Osteocyte (in vitro differentiated cells): ENCODE measurements around the gene AP5Z1. TPM values are rescaled to one million over a fixed set of nuclear protein-coding genes. Genes with fewer than 3 reads are reported as not detected.
A peak's percentile ranks its signal among the peaks of the same experiment; 100 is the strongest.

Experiments used
- DNase-seq: peaks from one replicate; pipeline ENCODE4 v3.0.0; 2021; ENCODE audit warnings: mixed read lengths; ENCODE audit not compliant: unreplicated experiment; ENCODE audit errors: extremely low spot score
- H3K27ac Mint-ChIP-seq: one replicate; pipeline ENCODE4 v1.8.0; 2021; ENCODE audit warnings: mild to moderate bottlenecking, mixed read lengths; ENCODE audit not compliant: unreplicated experiment
- H3K27me3 Mint-ChIP-seq: one replicate; pipeline ENCODE4 v1.8.0; 2021; ENCODE audit warnings: mixed read lengths; ENCODE audit not compliant: unreplicated experiment
- H3K36me3 Mint-ChIP-seq: one replicate; pipeline ENCODE4 v1.8.0; 2021; ENCODE audit warnings: mixed read lengths; ENCODE audit not compliant: unreplicated experiment
- H3K4me1 Mint-ChIP-seq: one replicate; pipeline ENCODE4 v1.8.0; 2021; ENCODE audit warnings: mixed read lengths; ENCODE audit not compliant: unreplicated experiment
- H3K4me3 Mint-ChIP-seq: one replicate; pipeline ENCODE4 v1.8.0; 2021; ENCODE audit warnings: mild to moderate bottlenecking, moderate library complexity, mixed read lengths; ENCODE audit not compliant: unreplicated experiment
- H3K9me3 Mint-ChIP-seq: one replicate; pipeline ENCODE4 v1.8.0; 2021; ENCODE audit warnings: mixed read lengths; ENCODE audit not compliant: unreplicated experiment
- CTCF ChIP-seq: fragments of 200-600 bp; sonication (generic); IDR thresholded peaks from 2 replicates; pipeline ENCODE4 v1.5.0; 2021; ENCODE audit warnings: antibody characterized with exemption, mild to moderate bottlenecking, moderate library complexity
- total RNA-seq: library from RNA; stranded (reverse); gene quantifications from 2 replicates; pipeline ENCODE4 v1.2.1, GENCODE V29; 2021

AP5Z1 gene
- total RNA-seq, 1 donor from 2014 or later, result 50.2 TPM

- Mint-ChIP-seq H3K36me3 (peaks cover 11% of the 10 kb centered on the region), H3K9me3 (no peaks in the 10 kb centered on the region), H3K4me3 (no peak overlapping the region), H3K27ac (no peak overlapping the region), H3K4me1 (peaks cover 4% of the 10 kb centered on the region), H3K27me3 (no peaks in the 10 kb centered on the region)
- TF ChIP-seq CTCF, result no peak
- DNase-seq, result no peak
These were observed 8.5 kb upstream of the AP5Z1 start for GRCh38 chr7:4766666-4767519.

GRCh38 chr7:4768597-4769569, 6.5 kb upstream of the AP5Z1 start:
- H3K4me3 Mint-ChIP-seq, result no peak overlapping the region

GRCh38 chr7:4769761-4770160, 5.7 kb upstream of the AP5Z1 start:
- H3K36me3 Mint-ChIP-seq, result peaks cover 3% of the 10 kb centered on the region
- no peak for DNase-seq
- no peak overlapping the region for H3K4me3 Mint-ChIP-seq
- H3K9me3 Mint-ChIP-seq, result no peaks in the 10 kb centered on the region
- H3K27ac Mint-ChIP-seq, result no peak overlapping the region
- no peaks in the 10 kb centered on the region for H3K27me3 Mint-ChIP-seq
- TF ChIP-seq CTCF, result no peak
- H3K4me1 Mint-ChIP-seq, result peaks cover 11% of the 10 kb centered on the region

More at GRCh38 chr7:4768597-4769569, 6.5 kb upstream of the AP5Z1 start:
- Mint-ChIP-seq H3K36me3 (peaks cover 3% of the 10 kb centered on the region), H3K27ac (peak overlapping the region; percentile 4), H3K9me3 (no peaks in the 10 kb centered on the region), H3K27me3 (no peaks in the 10 kb centered on the region), H3K4me1 (peaks cover 4% of the 10 kb centered on the region)
- no peak for TF ChIP-seq CTCF
- no peak for DNase-seq

- peaks cover 18% of the 10 kb centered on the region for H3K4me1 Mint-ChIP-seq
- no peak for TF ChIP-seq CTCF
- peaks cover 3% of the 10 kb centered on the region for H3K36me3 Mint-ChIP-seq
- H3K27me3 Mint-ChIP-seq, result no peaks in the 10 kb centered on the region
- H3K9me3 Mint-ChIP-seq, result no peaks in the 10 kb centered on the region
- no peak for DNase-seq
- H3K4me3 Mint-ChIP-seq, result no peak overlapping the region
- no peak overlapping the region for H3K27ac Mint-ChIP-seq
These were observed 4.5 kb upstream of the AP5Z1 start for GRCh38 chr7:4770886-4771285.

GRCh38 chr7:4771737-4772136, 3.7 kb upstream of the AP5Z1 start:
- H3K27ac Mint-ChIP-seq, result no peak overlapping the region
- no peaks in the 10 kb centered on the region for H3K9me3 Mint-ChIP-seq
- DNase-seq, result no peak
- H3K36me3 Mint-ChIP-seq, result peaks cover under 1% of the 10 kb centered on the region
- TF ChIP-seq CTCF, result no peak
- no peak overlapping the region for H3K4me3 Mint-ChIP-seq
- H3K27me3 Mint-ChIP-seq, result no peaks in the 10 kb centered on the region
- peaks cover 25% of the 10 kb centered on the region for H3K4me1 Mint-ChIP-seq
